NCI-H748 (cell line): ENCODE data around the gene CCDC127.

ENCODE experiments used
- DNase-seq: peaks from one replicate; lab custom pipeline; 2025; ENCODE audit not compliant: unreplicated experiment; lab: John Stamatoyannopoulos, UW

The CCDC127 gene

GRCh38 chr5:191036-191948 is 26.7 kb downstream of the CCDC127 start, which contains the start of gene LRRC14B:
Gene LRRC14B (plus strand): TSS chr5:191495. CDS start chr5:191539, 44 bp downstream.
- peak; percentile 33 for DNase-seq

GRCh38 chr5:190366-191035 is 27.5 kb downstream of the CCDC127 start:
- no peak for DNase-seq

- no peak for DNase-seq
Observed at GRCh38 chr5:189976-190365, 28.0 kb downstream of the CCDC127 start.

- no peak for DNase-seq
Observed at GRCh38 chr5:189486-189885, 28.5 kb downstream of the CCDC127 start.

GRCh38 chr5:188488-189481 is 29.2 kb downstream of the CCDC127 start:
- DNase-seq = peak; percentile 97

GRCh38 chr5:187617-188451 is 30.1 kb downstream of the CCDC127 start:
- DNase-seq = peak; percentile 69

GRCh38 chr5:187042-187431 is 30.9 kb downstream of the CCDC127 start:
- no peak for DNase-seq

- DNase-seq = no peak
Observed at GRCh38 chr5:186091-187041, 31.6 kb downstream of the CCDC127 start.

GRCh38 chr5:185095-186070 is 32.6 kb downstream of the CCDC127 start:
- DNase-seq = no peak

- no peak for DNase-seq
Observed at GRCh38 chr5:184471-184870, 33.5 kb downstream of the CCDC127 start.

- DNase-seq = no peak
Observed at GRCh38 chr5:182126-182525, 35.8 kb downstream of the CCDC127 start.

- no peak for DNase-seq
Observed at GRCh38 chr5:181566-181965, 36.4 kb downstream of the CCDC127 start.

- DNase-seq = no peak
Observed at GRCh38 chr5:181160-181559, 36.8 kb downstream of the CCDC127 start.

- no peak for DNase-seq
Observed at GRCh38 chr5:180286-180918, 37.6 kb downstream of the CCDC127 start.

- no peak for DNase-seq
Observed at GRCh38 chr5:179401-179800, 38.6 kb downstream of the CCDC127 start.

- DNase-seq = peak; percentile 82
Observed at GRCh38 chr5:178110-178509, 39.8 kb downstream of the CCDC127 start.

- DNase-seq = no peak
Observed at GRCh38 chr5:176296-176823, 41.6 kb downstream of the CCDC127 start.
